SK-N-SH (cell line): Measurements from ENCODE around the gene PXK. TPM values are rescaled to one million over a fixed set of nuclear protein-coding genes. Genes with fewer than 3 reads are reported as not detected.

Experiments
- CTCF ChIA-PET: fragments of 300-600, 350-600 bp; formaldehyde crosslinking; extraction: SDS; loops from one replicate; lab custom pipeline; 2021; lab: Yijun Ruan, JAX
- POLR2A ChIA-PET: fragments of 350-600 bp; sonication (Branson Sonifier 250); formaldehyde crosslinking; extraction: SDS; loops from one replicate; lab custom pipeline; 2020; ENCODE audit warnings: antibody characterized with exemption, inconsistent platforms; lab: Yijun Ruan, JAX
- DNase-seq: peaks from one replicate; pipeline ENCODE4 v3.0.0; 2012
- H2AFZ ChIP-seq: fragments of 200-600 bp; sonication (generic); 2 replicates; pipeline ENCODE4 v1.8.1; 2016; ENCODE audit warnings: antibody characterized with exemption, mild to moderate bottlenecking, low read depth
- H3F3A ChIP-seq: fragments of 200-600 bp; sonication (generic); replicated peaks from 2 replicates; pipeline ENCODE3; 2016; ENCODE audit warnings: antibody characterized with exemption, mild to moderate bottlenecking; ENCODE audit not compliant: insufficient read depth
- H3K27ac ChIP-seq, 2 experiments: fragments of 200-500 bp in 1 of 2; fragments of 200-600 bp in 1 of 2; sonication (Bioruptor generic) in 1 of 2; sonication (generic), shearing (Covaris generic) in 1 of 2; 2 replicates each; pipeline versions ENCODE4 v1.5.1 to v1.6.1; 2014 to 2016; ENCODE audit warnings: low read depth in 2 of 2, inconsistent platforms in 1 of 2, low read length in 1 of 2, mild to moderate bottlenecking in 1 of 2, mixed read lengths in 1 of 2
- H3K27me3 ChIP-seq: fragments of 200-600 bp; sonication (generic), shearing (Covaris generic); 2 replicates; pipeline ENCODE4 v1.6.1; 2016; ENCODE audit warnings: mixed run types; ENCODE audit not compliant: insufficient read depth
- H3K36me3 ChIP-seq, 2 experiments: fragments of 200-500 bp in 1 of 2; fragments of 200-600 bp in 1 of 2; sonication (Bioruptor generic) in 1 of 2; sonication (generic) in 1 of 2; replicated peaks in 1 of 2; 2 replicates each; pipeline versions ENCODE3 to v1.5.1; 2014 to 2016; ENCODE audit warnings: low read length in 1 of 2, mild to moderate bottlenecking in 1 of 2; ENCODE audit not compliant: insufficient read depth in 2 of 2, control insufficient read depth in 1 of 2
- H3K4me1 ChIP-seq, 2 experiments: fragments of 200-500 bp in 1 of 2; fragments of 200-600 bp in 1 of 2; sonication (Bioruptor generic) in 1 of 2; sonication (generic), shearing (Covaris generic) in 1 of 2; 2 replicates each; pipeline versions ENCODE4 v1.5.1 to v1.6.1; 2014 to 2016; ENCODE audit warnings: low read depth in 1 of 2, low read length in 1 of 2, mixed run types in 1 of 2; ENCODE audit not compliant: insufficient read depth in 2 of 2, control insufficient read depth in 1 of 2
- H3K4me2 ChIP-seq: fragments of 200-600 bp; sonication (generic), shearing (Covaris generic); 2 replicates; pipeline ENCODE4 v1.6.1; 2017; ENCODE audit warnings: mixed run types
- H3K4me3 ChIP-seq, 2 experiments: fragments of 200-500 bp in 1 of 2; fragments of 200-600 bp in 1 of 2; sonication (Bioruptor generic) in 1 of 2; sonication (generic), shearing (Covaris generic) in 1 of 2; 2 replicates each; pipeline versions ENCODE4 v1.5.1 to v1.8.1; 2014 to 2016; ENCODE audit warnings: low read depth in 2 of 2, inconsistent platforms in 1 of 2, low read length in 1 of 2, mild to moderate bottlenecking in 1 of 2, mixed read lengths in 1 of 2, moderate library complexity in 1 of 2
- H3K79me2 ChIP-seq: fragments of 200-600 bp; sonication (generic); 2 replicates; pipeline ENCODE4 v1.8.1; 2017; ENCODE audit warnings: mild to moderate bottlenecking; ENCODE audit not compliant: insufficient read depth
- H3K9ac ChIP-seq: fragments of 200-600 bp; sonication (generic); 2 replicates; pipeline ENCODE4 v1.6.1; 2017; ENCODE audit warnings: mixed run types
- H3K9me2 ChIP-seq: fragments of 200-600 bp; sonication (generic); 2 replicates; pipeline ENCODE4 v1.6.1; 2017; ENCODE audit warnings: mixed run types
- H3K9me3 ChIP-seq: fragments of 200-600 bp; sonication (generic); 2 replicates; pipeline ENCODE4 v1.6.1; 2017; ENCODE audit warnings: mixed run types, mild to moderate bottlenecking, moderate library complexity
- H4K20me1 ChIP-seq: fragments of 200-600 bp; sonication (generic); 2 replicates; pipeline ENCODE4 v1.6.1; 2017; ENCODE audit warnings: mild to moderate bottlenecking, mixed run types; ENCODE audit not compliant: insufficient read depth
- CHD2 ChIP-seq: fragments of 150-350 bp; IDR thresholded peaks from 2 replicates; pipeline ENCODE4 v1.6.1; 2018; ENCODE audit warnings: low read length; ENCODE audit not compliant: partially characterized antibody
- EP300 ChIP-seq, 2 experiments: IDR thresholded peaks; 2 replicates each; pipeline versions ENCODE4 v1.4.0 to v1.6.1; 2012; ENCODE audit warnings: borderline replicate concordance in 1 of 2, low read depth in 1 of 2, low read length in 1 of 2
- EZH2phosphoT487 ChIP-seq: fragments of 200-600 bp; sonication (generic); IDR thresholded peaks from 2 replicates; pipeline ENCODE4 v1.6.1; 2017; ENCODE audit warnings: low read depth, mixed run types, mild to moderate bottlenecking, antibody characterized with exemption, moderate library complexity, borderline replicate concordance
- FOSL2 ChIP-seq: IDR thresholded peaks from 2 replicates; pipeline ENCODE4 v1.4.0; 2012; ENCODE audit warnings: low read depth, mild to moderate bottlenecking, moderate library complexity, borderline replicate concordance
- FOXJ3 ChIP-seq: sonication (generic); formaldehyde crosslinking; IDR thresholded peaks from 2 replicates; pipeline ENCODE4 v1.5.1; 2020; ENCODE audit warnings: mild to moderate bottlenecking, missing genetic modification reagents
- FOXM1 ChIP-seq: IDR thresholded peaks from 2 replicates; pipeline ENCODE4 v1.4.0; 2012; ENCODE audit warnings: low read depth, mild to moderate bottlenecking
- GABPA ChIP-seq: IDR thresholded peaks from 2 replicates; pipeline ENCODE4 v1.4.0; 2012; ENCODE audit warnings: low read depth, mild to moderate bottlenecking
- GATA2 ChIP-seq: sonication (generic); formaldehyde crosslinking; IDR thresholded peaks from 2 replicates; pipeline ENCODE4 v1.5.0; 2020; ENCODE audit warnings: mild to moderate bottlenecking, missing genetic modification reagents
- MEF2A ChIP-seq: IDR thresholded peaks from 2 replicates; pipeline ENCODE4 v1.4.0; 2012; ENCODE audit warnings: low read depth, borderline replicate concordance
- MXI1 ChIP-seq: IDR thresholded peaks from 2 replicates; pipeline ENCODE4 v1.6.1; 2012; ENCODE audit warnings: mild to moderate bottlenecking, low read depth, low read length, improper control_type of control experiment
- NFIC ChIP-seq: IDR thresholded peaks from 2 replicates; pipeline ENCODE4 v1.4.0; 2012; ENCODE audit warnings: borderline replicate concordance
- NRF1 ChIP-seq: IDR thresholded peaks from 2 replicates; pipeline ENCODE4 v1.6.1; 2012; ENCODE audit warnings: low read depth, mild to moderate bottlenecking, low read length
- RAD21 ChIP-seq: IDR thresholded peaks from 2 replicates; pipeline ENCODE4 v1.6.1; 2012; ENCODE audit warnings: mild to moderate bottlenecking, low read length
- RCOR1 ChIP-seq: fragments of 150-350 bp; IDR thresholded peaks from 2 replicates; pipeline ENCODE4 v1.6.1; 2017; ENCODE audit warnings: antibody characterized with exemption, low read length
- RFX5 ChIP-seq: IDR thresholded peaks from 2 replicates; pipeline ENCODE4 v1.6.1; 2012; ENCODE audit warnings: mild to moderate bottlenecking, improper control_type of control experiment, low read length
- RXRA ChIP-seq: IDR thresholded peaks from 2 replicates; pipeline ENCODE4 v1.4.0; 2012; ENCODE audit warnings: low read depth, mild to moderate bottlenecking, borderline replicate concordance
- SIN3A ChIP-seq: IDR thresholded peaks from 2 replicates; pipeline ENCODE4 v1.6.1; 2012; ENCODE audit warnings: low read depth, mild to moderate bottlenecking, low read length, moderate library complexity, borderline replicate concordance
- SMC3 ChIP-seq: IDR thresholded peaks from 2 replicates; pipeline ENCODE4 v1.6.1; 2012; ENCODE audit warnings: low read depth, low read length, improper control_type of control experiment
- TAF1 ChIP-seq: IDR thresholded peaks from 2 replicates; pipeline ENCODE4 v1.6.1; 2012; ENCODE audit warnings: low read depth, mild to moderate bottlenecking, low read length, moderate library complexity, borderline replicate concordance
- TCF12 ChIP-seq: IDR thresholded peaks from 2 replicates; pipeline ENCODE4 v1.4.0; 2012
- TEAD4 ChIP-seq: IDR thresholded peaks from 2 replicates; pipeline ENCODE4 v1.4.0; 2012; ENCODE audit warnings: mild to moderate bottlenecking, borderline replicate concordance; ENCODE audit not compliant: insufficient read depth
- YY1 ChIP-seq: IDR thresholded peaks from 2 replicates; pipeline ENCODE4 v1.4.0; 2012; ENCODE audit warnings: low read depth, mild to moderate bottlenecking
- WGBS: methylation state at CpG from one replicate; pipeline ENCODE4 v1.1.6; 2017; ENCODE audit warnings: low lambda C conversion rate; 5-methylcytosine and 5-hydroxymethylcytosine counted together
- polyA plus RNA-seq, 3 experiments: library from polyadenylated mRNA; depleted of rRNA; stranded (reverse); fragments of >200 nt; gene quantifications; 2 replicates each; pipeline ENCODE4 v1.2.3, GENCODE V29; 2012
- TF ChIP-seq, protein P1 (sequence below): fragments of 200-600 bp; sonication (generic); IDR thresholded peaks from 2 replicates; pipeline ENCODE4 v1.6.1; 2017; ENCODE audit warnings: antibody characterized with exemption, mild to moderate bottlenecking, moderate library complexity
- TF ChIP-seq, protein P2 (sequence below): IDR thresholded peaks from 2 replicates; pipeline ENCODE4; 2012
- TF ChIP-seq, protein P3 (sequence below): fragments of 150-350 bp; IDR thresholded peaks from 2 replicates; pipeline ENCODE4 v1.6.1; 2017; ENCODE audit warnings: antibody characterized with exemption, low read length, low read depth, borderline replicate concordance
- TF ChIP-seq, protein P4 (sequence below): fragments of 150-350 bp; IDR thresholded peaks from 2 replicates; pipeline ENCODE4 v1.6.1; 2016; ENCODE audit warnings: mild to moderate bottlenecking, low read depth, low read length
- TF ChIP-seq, protein P5 (sequence below): IDR thresholded peaks from 2 replicates; pipeline ENCODE4 v1.4.0; 2012; ENCODE audit warnings: low read depth

The PXK gene
- polyA plus RNA-seq, 1 of the 3 experiments (the other 2 are of a cell fraction) = 8.4 TPM

DNA sequence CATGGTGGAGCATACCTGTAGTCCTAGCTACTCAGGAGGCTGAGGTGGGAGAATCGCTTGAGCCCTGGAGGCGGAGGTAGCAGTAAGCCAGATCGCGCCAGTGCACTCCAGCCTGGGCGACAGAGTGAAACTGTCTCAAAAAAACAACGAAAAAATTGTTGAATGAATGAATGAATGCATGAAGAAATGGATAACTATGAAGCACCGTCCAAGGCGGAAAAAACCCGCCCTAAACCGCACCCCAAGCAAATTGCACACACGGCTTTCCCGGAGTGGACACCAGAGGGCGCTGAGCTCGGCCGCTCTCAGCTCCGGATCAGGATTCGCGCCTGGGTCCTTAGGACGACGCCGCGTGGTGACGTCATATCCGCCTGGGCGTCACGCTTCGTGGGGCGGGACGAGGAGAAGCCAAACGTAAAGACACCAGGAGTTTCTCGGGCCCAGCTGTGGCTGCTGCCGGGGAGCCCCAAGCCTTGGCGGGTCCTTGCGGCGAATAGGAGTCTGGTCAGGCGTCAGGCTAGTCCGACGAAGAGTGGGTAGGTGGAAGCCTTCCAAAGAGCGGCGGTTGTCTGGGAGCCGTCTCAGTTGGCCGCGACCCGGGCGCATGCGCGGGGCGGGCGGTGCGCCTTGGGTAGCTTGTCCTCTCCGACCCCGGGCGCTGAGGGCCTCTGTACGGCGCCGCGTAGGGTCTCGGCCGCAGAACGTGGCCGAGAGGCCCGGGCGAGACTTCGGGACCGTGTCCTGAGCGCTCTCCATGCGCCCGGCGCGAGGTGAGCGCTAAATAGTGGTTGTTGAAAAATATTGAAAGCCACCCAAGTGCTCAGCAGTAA lies 26.6 kb upstream of the PXK start, which contains the start of the genes HTD2 and RPP14:
Gene HTD2, plus strand, starts transcription at position 639 of the 830 bp plus-strand sequence. CDS start 11,094 bp downstream, outside the sequence.
Gene RPP14, plus strand, starts transcription at position 364 of the 830 bp plus-strand sequence. CDS start 4,085 bp downstream, outside the sequence.
- H3K27ac ChIP-seq = peak within 1 kb of the TSS; percentile 93 to 94
- no peaks in the 10 kb centered on the region for H3K9me3 ChIP-seq
- H3K4me3 ChIP-seq = peak within 1 kb of the TSS; percentile 76 to 94
- ChIA-PET POLR2A (interaction anchor here (0.7 to 1.9 kb wide), 10 partner anchors 19 to 798 kb away, joined by 3 to 9 read pairs (median 3); partner anchors contain the start of gene PXK), CTCF (interaction anchor here (0.6 to 6.0 kb wide), 44 partner anchors 9 to 298 kb away, joined by 3 to 48 read pairs (median 5); partner anchors contain the start of genes ABHD6, FLNB, KCTD6 and PDHB)
- peak within 1 kb of the TSS; percentile 80 for H3K4me2 ChIP-seq
- peaks cover 32% of the 10 kb centered on the region for H4K20me1 ChIP-seq
- peaks cover 9 to 26% of the 10 kb centered on the region in 2 experiments for H3K36me3 ChIP-seq
- peak within 1 kb of the TSS; percentile 94 for H3K9ac ChIP-seq
- no peaks in the 10 kb centered on the region; the same call in 1 of the 2 replicates for H3K27me3 ChIP-seq
- H2AFZ ChIP-seq = peak within 1 kb of the TSS; percentile 91
- H3K4me1 ChIP-seq = peaks cover 8 to 14% of the 10 kb centered on the region in 2 experiments; a peak in 3 of 4 replicates
- H3K9me2 ChIP-seq = no peaks in the 10 kb centered on the region
- H3K79me2 ChIP-seq = peaks cover 46% of the 10 kb centered on the region
- WGBS = 9% methylated on average over 37 of the region's 71 CpGs
- peaks cover 1% of the 10 kb centered on the region for H3F3A ChIP-seq
- peak; percentile 95 for DNase-seq
- TF ChIP-seq SMC3 (peak; percentile 51), EZH2phosphoT487 (no peak), RXRA (no peak), TAF1 (peak; percentile 58), FOXJ3 (CRISPR knock-in tag) (no peak), TCF12 (no peak; the same call in 1 of the 2 replicates), RCOR1 (peak; percentile 61; the same call in 1 of the 2 replicates), FOSL2 (peak; percentile 30; the same call in 1 of the 2 replicates), NRF1 (peak; percentile 90), EP300 (IDR thresholded peaks at IDR 0.05; ENCODE audit: borderline replicate concordance in 1 of 2, low read depth in 1 of 2, low read length in 1 of 2) (no peak; a peak in 1 of 4 replicates), GABPA (peak; percentile 86), SIN3A (peak; percentile 61; the same call in 1 of the 2 replicates), MXI1 (peak; percentile 51; the same call in 1 of the 2 replicates), CHD2 (peak; percentile 70), YY1 (no peak), MEF2A (no peak), GATA2 (CRISPR knock-in tag) (no peak), FOXM1 (no peak), NFIC (no peak), TEAD4 (no peak), RFX5 (no peak), RAD21 (peak; percentile 38)
- TF ChIP-seq, protein P1, sequence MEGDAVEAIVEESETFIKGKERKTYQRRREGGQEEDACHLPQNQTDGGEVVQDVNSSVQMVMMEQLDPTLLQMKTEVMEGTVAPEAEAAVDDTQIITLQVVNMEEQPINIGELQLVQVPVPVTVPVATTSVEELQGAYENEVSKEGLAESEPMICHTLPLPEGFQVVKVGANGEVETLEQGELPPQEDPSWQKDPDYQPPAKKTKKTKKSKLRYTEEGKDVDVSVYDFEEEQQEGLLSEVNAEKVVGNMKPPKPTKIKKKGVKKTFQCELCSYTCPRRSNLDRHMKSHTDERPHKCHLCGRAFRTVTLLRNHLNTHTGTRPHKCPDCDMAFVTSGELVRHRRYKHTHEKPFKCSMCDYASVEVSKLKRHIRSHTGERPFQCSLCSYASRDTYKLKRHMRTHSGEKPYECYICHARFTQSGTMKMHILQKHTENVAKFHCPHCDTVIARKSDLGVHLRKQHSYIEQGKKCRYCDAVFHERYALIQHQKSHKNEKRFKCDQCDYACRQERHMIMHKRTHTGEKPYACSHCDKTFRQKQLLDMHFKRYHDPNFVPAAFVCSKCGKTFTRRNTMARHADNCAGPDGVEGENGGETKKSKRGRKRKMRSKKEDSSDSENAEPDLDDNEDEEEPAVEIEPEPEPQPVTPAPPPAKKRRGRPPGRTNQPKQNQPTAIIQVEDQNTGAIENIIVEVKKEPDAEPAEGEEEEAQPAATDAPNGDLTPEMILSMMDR = peak; percentile 95
- TF ChIP-seq, protein P2, sequence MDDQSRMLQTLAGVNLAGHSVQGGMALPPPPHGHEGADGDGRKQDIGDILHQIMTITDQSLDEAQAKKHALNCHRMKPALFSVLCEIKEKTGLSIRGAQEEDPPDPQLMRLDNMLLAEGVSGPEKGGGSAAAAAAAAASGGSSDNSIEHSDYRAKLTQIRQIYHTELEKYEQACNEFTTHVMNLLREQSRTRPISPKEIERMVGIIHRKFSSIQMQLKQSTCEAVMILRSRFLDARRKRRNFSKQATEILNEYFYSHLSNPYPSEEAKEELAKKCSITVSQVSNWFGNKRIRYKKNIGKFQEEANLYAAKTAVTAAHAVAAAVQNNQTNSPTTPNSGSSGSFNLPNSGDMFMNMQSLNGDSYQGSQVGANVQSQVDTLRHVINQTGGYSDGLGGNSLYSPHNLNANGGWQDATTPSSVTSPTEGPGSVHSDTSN = no peak
- TF ChIP-seq, protein P3, sequence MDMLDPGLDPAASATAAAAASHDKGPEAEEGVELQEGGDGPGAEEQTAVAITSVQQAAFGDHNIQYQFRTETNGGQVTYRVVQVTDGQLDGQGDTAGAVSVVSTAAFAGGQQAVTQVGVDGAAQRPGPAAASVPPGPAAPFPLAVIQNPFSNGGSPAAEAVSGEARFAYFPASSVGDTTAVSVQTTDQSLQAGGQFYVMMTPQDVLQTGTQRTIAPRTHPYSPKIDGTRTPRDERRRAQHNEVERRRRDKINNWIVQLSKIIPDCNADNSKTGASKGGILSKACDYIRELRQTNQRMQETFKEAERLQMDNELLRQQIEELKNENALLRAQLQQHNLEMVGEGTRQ = peak; percentile 5; the same call in 1 of the 2 replicates
- TF ChIP-seq, protein P4, sequence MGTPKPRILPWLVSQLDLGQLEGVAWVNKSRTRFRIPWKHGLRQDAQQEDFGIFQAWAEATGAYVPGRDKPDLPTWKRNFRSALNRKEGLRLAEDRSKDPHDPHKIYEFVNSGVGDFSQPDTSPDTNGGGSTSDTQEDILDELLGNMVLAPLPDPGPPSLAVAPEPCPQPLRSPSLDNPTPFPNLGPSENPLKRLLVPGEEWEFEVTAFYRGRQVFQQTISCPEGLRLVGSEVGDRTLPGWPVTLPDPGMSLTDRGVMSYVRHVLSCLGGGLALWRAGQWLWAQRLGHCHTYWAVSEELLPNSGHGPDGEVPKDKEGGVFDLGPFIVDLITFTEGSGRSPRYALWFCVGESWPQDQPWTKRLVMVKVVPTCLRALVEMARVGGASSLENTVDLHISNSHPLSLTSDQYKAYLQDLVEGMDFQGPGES = no peak
- TF ChIP-seq, protein P5, sequence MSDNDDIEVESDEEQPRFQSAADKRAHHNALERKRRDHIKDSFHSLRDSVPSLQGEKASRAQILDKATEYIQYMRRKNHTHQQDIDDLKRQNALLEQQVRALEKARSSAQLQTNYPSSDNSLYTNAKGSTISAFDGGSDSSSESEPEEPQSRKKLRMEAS = peak; percentile 60
